GM19193 (cell line): ENCODE measurements around the gene SEC14L1.

Experiments
- POLR2A ChIP-seq: IDR thresholded peaks from 4 replicates; pipeline ENCODE4 v1.6.1; 2011; ENCODE audit not compliant: insufficient read depth, insufficient read length; ENCODE audit errors: extremely low read depth

The SEC14L1 gene

GRCh38 chr17:77257169-77257568, 116.4 kb downstream of the SEC14L1 start:
- no peak for TF ChIP-seq POLR2A

DNA sequence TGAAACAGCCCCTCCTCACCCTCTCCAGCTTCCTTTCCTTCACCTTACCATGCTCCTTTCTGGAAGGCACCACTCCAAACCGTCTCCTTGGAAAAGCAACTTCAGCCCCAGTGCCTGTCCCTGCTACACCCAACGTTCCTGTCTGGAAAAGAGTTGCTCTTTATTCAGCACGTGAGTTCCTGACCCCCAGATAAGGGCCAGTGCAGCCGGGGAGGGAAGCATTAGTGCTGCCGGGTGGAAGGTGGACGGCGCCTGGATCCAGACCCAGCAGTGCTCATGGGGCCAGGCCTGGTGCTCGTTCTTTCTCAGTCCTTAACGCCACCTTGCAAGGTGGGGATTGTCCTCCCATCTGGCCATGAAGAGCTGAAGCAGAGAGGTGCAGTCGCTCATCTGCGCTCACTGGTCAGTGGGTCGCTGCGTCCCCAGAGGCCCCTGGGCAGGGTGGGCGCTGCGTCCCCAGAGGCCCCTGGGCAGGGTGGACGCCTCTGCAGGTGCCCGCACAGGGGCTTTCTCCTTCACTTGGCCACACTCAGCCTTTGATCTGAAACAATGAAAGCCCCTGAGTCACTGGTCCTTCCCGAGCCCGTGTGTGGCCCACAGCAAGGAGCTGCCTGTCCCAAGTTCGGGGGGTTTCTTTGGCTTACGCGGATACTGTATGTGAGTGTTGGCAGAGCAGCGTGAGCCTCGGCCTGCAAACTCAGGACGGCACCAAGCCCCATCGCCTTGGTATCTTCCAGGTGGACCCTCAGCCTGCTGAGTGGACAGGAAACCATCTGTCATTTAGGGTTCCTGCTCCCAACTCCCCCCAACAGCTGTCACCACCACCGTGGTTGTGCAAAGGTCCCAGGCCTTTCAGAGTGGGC, 117.1 kb downstream of the SEC14L1 start:
- no peak for TF ChIP-seq POLR2A

- TF ChIP-seq POLR2A = no peak
Measured at GRCh38 chr17:77258638-77259037, 117.9 kb downstream of the SEC14L1 start.

- TF ChIP-seq POLR2A = no peak
Measured at GRCh38 chr17:77264617-77265230, 124.0 kb downstream of the SEC14L1 start.

DNA sequence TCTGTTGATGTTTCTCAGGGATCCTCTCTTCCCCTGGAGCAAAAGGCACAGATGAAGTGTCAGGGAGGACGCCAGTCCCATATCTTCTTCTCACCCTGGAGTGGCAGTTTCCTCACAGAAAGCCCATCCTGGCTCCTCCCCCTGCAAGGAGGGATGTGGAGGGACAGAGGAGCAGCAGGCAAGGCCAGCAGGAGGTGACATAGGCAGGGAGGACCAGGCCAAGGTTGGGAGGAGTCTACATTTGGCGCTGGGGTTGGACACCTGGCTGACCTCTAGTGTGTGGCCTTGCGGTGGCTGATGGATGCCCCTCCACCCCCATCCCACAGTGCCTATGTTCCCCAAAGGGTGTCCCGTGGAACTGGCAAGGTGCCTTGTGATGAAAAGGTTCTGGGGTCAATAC, 125.4 kb downstream of the SEC14L1 start:
- TF ChIP-seq POLR2A = no peak
